ENCODE data around the gene ABCA1.
"Not testable (repeated sequence)": the region's sequence is repeated elsewhere in the genome, so short reads cannot be mapped to it uniquely, and the experiment has no call there.

The ABCA1 gene

DNA sequence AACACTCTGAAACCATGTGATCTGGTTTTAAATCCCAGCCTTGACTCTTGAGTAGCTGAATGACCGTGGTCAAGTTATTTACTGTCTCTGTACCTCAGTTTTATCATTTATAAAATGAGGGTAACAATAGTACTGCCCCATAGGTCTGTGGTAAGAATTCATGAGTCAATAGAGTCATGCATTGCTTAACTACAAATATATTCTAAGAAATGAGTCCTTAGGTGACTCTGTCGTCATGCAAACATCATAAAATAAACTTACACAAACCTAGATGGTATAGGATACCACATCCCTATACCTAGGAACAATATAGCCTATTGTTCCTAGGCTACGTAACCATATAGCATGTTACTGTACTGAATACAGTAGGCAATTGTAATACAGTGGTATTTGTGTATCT lies 20.3 kb upstream of the ABCA1 start:
- no peak for DNase-seq

- no peak for DNase-seq
These were observed 16.9 kb upstream of the ABCA1 start for GRCh38 chr9:104944871-104945270.

GRCh38 chr9:104944356-104944755 lies 16.4 kb upstream of the ABCA1 start:
- no peak for DNase-seq

DNA sequence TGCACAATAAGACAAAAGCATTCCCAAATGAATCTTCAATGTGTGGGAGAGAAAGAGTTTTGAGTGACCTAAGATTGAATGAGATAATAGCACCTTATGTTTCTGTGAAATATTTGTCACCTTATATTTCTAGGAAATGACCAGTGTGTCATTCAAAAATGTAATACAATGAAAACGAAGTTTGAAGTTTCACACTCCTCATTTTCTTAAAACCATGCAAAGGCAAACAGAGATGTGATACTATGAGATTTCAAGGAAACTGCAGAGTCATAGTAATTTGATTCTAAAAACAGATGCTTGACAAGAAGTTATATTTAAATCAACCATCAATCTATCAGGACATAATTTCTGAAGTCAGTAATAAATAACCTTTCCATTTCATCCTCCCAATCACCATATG lies 13.6 kb upstream of the ABCA1 start:
- no peak for DNase-seq

- no peak for DNase-seq
These were observed 8.3 kb upstream of the ABCA1 start for GRCh38 chr9:104936291-104936690.

DNA sequence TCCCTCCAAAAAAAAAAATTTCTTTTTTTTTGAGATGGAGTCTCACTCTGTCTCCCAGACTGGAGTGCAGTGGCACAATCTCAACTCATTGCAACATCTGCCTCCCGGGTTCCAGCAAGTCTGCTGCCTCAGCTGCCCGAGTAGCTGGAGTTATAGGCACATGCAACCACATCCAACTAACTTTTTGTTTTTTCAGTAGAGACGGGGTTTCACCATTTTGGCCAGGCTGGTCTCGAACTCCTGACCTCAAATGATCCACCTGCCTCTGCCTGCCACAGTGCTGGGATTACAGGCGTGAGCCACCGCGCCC lies 7.5 kb upstream of the ABCA1 start:
- not testable (repeated sequence) for DNase-seq

GRCh38 chr9:104934691-104935500 lies 6.9 kb upstream of the ABCA1 start:
- no peak for DNase-seq

DNA sequence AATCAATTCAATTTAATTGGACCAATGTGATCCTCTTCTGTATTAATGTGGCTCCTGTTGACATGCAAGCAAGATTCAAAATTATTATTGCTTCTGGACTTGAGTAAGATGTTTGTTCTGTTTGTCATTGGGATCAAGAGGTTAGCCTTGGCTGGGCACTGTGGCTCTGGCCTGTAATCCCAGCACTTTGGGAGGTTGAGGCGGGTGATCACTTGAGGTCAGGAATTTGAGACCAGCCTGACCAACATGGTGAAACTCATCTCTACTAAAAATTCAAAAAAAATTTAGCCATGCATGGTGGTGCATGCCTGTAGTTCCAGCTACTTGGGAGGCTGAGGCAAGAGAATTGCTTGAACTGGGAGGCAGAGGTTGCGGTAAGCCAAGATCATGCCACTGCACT lies 5.1 kb upstream of the ABCA1 start:
- not testable (repeated sequence) for DNase-seq

- no peak for DNase-seq
These were observed 3.3 kb upstream of the ABCA1 start for GRCh38 chr9:104931256-104931655.

DNA sequence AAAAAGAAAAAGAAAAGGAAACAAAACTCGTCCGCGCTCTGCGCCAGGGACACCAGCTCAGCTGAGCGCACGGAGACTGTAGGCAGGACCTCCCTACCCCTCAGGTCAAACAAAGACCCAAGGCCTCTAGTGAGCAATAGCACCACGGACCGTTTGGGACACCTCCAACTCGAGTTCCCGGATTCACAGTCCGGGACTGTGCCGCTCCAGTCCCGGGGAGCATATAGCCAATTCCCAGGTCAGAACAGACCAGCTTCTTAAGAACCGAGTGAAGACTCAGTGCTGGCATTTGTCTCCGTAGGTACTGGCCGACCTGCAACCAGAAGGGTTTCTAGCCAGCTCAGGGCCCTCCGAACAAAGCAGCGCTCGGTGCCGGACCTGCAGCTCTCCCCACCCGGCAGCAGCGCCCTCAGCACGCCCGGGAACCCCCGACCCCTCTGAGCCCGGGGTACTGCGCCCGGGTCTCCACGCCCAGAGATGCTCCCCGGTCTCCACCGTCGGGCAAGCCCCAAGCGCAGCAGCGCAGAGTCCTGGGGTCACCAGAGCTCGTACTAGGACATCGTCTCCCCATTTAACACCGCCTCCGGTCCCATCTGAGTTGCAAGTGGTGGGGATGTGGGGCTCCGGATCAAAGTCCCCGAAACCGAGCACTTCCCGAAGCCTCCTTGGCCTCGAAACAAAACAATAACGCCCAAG lies 591 bp downstream of the ABCA1 start:
- DNase-seq = no peak

- no peak for DNase-seq
These were observed 4.2 kb downstream of the ABCA1 start for GRCh38 chr9:104923740-104924139.

- no peak for DNase-seq
These were observed 4.7 kb downstream of the ABCA1 start for GRCh38 chr9:104923289-104923688.

- not testable (repeated sequence) for DNase-seq
These were observed 5.2 kb downstream of the ABCA1 start for GRCh38 chr9:104922748-104923147.

GRCh38 chr9:104921067-104921741 lies 6.8 kb downstream of the ABCA1 start:
- no peak for DNase-seq

GRCh38 chr9:104915753-104916152 lies 12.2 kb downstream of the ABCA1 start:
- no peak for DNase-seq

DNA sequence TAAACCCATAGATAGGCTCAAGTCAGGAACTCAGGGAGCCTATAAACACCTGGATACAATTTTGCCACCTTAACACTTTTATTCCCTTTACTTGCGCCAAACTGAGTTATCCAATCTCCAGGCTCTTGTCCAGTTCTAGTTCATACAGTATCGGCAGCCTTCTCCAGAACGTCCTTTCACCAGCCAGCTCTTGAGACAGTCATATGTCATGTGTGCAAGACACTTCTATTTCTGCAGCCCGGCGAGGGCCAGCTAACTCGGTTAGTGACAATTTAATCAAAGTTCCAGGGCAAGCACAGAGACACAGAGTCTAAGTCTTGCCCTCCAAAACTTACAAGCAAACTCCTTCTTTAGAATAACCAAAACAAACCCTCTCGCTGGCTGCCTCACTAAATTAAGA lies 12.9 kb downstream of the ABCA1 start:
- no peak for DNase-seq

DNA sequence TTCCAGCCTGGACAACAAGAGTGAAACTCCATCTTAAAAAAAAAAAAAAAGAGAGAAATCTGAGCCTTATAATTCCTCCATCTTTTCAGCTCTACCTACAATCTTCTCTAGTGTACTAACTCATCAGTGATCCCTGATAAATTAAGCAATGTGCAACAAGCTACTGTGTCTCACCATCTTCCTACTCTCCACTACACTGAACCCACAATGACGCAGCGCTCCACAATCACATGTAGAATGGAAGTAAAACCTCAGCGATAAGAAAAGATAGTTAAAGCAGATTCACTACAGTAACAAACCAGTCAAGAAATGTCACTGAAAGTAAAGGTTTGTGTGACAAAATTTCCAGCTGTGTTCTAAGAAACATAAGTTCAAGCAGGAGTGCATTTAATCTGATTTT lies 13.5 kb downstream of the ABCA1 start:
- no peak for DNase-seq

DNA sequence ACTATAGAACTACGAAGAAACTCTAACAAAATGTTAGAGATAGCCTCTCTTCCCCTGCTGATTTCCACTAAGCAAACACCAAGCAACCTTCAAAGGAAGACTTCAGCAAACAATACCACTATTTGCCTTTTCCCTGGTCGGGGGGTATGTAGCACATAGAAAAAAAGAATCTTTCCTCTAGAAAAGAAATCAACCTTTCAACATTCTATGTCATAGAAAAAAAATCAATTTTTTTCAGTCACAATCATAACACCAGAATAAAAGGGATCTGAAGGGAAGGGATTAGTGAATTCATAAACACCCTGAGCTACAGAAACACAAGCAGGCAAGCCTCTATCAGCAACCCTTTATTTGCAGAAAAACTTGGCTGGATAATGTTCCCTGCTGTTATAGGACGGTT lies 15.3 kb downstream of the ABCA1 start:
- DNase-seq = no peak

DNA sequence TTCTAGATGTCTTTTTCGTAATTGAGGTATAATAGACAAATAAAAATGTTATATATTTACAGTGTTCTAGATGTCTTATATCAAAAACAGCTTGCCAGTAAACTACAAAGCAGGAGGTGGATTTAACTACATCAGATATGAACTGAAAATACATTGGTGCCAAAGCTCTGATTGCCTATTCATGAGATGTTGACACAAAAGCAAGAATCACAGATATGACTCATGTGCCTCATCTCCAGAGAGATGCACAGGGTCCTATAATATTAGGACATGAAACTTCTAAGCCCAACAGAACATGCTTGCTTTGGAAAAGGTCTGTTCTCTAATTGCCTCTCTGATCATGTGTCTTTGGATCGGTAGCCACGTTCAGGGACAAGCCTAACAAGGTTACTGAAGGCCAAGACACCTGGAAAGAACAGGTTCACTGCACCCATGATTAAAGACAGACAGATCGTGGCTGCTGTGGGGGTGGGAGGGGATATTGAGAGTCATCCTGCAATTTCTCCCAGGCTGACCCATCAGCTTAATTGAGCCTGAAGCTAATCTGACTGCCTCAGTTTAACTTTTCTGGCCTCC lies 16.8 kb downstream of the ABCA1 start:
- DNase-seq = no peak

DNA sequence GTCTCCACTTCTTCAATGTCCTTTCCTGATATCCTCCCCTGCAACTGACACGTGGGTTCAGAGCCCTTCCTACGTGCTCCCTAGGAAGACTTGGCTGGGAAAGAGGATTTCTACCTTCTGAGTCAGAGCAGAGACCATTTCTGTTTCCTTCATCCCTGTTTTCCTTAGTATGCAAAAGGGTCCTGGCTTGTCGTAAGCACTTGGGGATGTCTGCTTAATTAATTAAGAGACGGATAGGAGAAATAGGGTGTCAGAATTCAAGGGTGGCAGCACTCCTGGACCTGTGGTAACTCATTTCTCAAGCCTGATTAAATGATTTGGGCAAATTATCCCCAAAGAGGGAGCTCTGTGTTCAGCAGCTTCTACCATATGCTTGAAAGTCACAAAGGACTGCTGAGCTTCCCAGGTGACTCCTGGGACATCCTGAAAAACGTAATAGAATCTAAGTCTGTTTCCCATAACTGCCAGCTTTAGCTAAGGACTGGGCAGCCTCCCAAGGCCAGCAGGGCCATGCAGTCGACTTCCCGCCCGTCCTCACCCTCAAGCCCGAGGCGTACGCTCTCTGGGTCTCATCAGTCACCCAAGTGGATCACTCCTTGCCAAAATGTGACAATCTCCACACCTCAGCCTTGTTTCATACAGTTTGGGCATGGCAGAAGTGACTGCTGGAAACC lies 20.5 kb downstream of the ABCA1 start:
- DNase-seq = no peak

DNA sequence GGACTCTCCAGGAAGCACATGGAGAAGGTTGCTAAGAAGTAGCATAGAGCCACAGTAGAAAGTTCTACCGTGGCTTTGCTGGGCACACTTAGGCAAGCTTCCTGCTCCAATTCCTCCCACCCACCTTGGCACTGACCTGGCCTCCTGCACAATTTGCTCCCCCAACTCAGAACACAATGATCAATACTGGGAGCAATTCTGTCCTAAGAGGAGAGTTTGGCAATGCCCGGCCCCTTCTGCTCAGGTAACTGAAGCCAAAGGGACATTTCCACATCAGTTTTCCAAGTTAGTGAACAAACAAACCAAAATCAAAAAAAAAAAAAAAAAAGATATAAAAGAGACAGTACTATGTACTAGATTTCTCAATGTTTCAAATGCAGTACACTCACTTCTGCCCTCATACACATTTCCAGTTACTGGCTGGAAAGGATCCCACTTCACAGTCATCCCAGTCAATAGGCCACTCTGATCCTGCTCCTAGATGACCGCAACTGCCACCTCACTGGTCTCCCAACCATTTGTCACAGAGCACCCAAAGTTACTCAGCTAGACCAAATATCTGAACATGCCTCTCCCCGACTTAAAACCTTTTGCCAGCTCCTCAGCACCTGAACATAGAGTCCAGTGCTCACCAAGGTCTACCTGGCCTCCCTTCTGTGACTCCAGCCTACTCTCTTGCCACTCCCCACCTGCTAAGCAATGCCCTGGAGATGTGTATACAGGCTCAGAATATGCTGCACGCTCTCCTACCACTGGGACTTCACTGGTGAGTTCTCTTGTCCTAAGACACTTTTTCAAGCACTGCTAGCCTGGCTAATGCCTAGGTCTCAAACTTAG lies 21.3 kb downstream of the ABCA1 start:
- DNase-seq = no peak

DNA sequence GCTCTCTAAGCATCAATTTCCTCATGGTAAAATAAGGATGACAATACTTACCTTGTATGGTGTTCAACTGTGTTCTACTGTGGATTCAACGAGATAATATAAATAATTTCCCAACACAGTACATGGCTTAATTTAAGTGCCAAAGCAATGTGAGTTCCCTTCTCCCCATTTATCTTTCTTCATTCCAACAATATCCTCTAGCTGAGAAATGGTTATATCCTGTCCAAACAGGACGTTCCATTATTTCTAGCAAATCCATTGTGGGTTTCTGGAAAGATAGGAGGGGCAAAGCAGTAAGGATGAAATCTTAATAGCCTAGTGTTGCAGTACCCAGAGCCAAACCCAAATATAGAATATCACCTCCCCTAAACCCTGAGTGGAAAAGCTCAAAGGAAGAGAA lies 22.0 kb downstream of the ABCA1 start:
- DNase-seq = no peak
